Suprapubic skin (tissue), 4 donors: Measurements from ENCODE around the gene PAFAH2. TPM values are rescaled to one million over a fixed set of nuclear protein-coding genes. Genes with fewer than 3 reads are reported as not detected.
A peak's percentile ranks its signal among the peaks of the same experiment; 100 is the strongest.
"Not testable (repeated sequence)": the region's sequence is repeated elsewhere in the genome, so short reads cannot be mapped to it uniquely, and the experiment has no call there.

Experiments
- DNase-seq, 2 donors: peaks; one replicate each; pipeline ENCODE4 v3.0.0-alpha.2; 2019; ENCODE audit warnings: low spot score in 2 of 2
- H3K27ac ChIP-seq: fragments of 200-600 bp; sonication (generic); one replicate; pipeline ENCODE4 v1.5.1; 2019
- H3K27me3 ChIP-seq: fragments of 200-600 bp; sonication (generic); one replicate; pipeline ENCODE4 v1.5.1; 2019
- H3K36me3 ChIP-seq: fragments of 200-600 bp; sonication (generic); one replicate; pipeline ENCODE4 v1.5.1; 2019
- H3K4me1 ChIP-seq: fragments of 200-600 bp; sonication (generic); one replicate; pipeline ENCODE4 v1.5.1; 2019
- H3K4me3 ChIP-seq: fragments of 200-600 bp; sonication (generic); one replicate; pipeline ENCODE4 v1.5.1; 2019; ENCODE audit warnings: mild to moderate bottlenecking
- H3K9me3 ChIP-seq: fragments of 200-600 bp; sonication (generic); one replicate; pipeline ENCODE4 v1.5.1; 2019
- CTCF ChIP-seq, 2 donors: fragments of 200-600 bp in 1 of 2; fragments of 450-650 bp in 1 of 2; sonication (generic) in 1 of 2; IDR thresholded peaks; one replicate each; pipeline ENCODE4 v1.5.1; 2016 to 2019; ENCODE audit warnings: antibody characterized with exemption in 2 of 2, mild to moderate bottlenecking in 1 of 2, moderate library complexity in 1 of 2
- EP300 ChIP-seq: sonication (generic); formaldehyde crosslinking; IDR thresholded peaks from one replicate; pipeline ENCODE4 v1.6.1; 2017; ENCODE audit warnings: antibody characterized with exemption
- POLR2A ChIP-seq, 2 donors: fragments of 450-650 bp; IDR thresholded peaks; one replicate each; pipeline ENCODE4 v1.6.1; 2017; ENCODE audit warnings: antibody characterized with exemption in 2 of 2, mild to moderate bottlenecking in 2 of 2, moderate library complexity in 2 of 2
- POLR2AphosphoS5 ChIP-seq, 3 donors: sonication (generic); formaldehyde crosslinking; IDR thresholded peaks; one replicate each; pipeline ENCODE4 v1.6.1; 2017; ENCODE audit warnings: antibody characterized with exemption in 3 of 3
- WGBS: methylation state at CpG from one replicate; pipeline ENCODE4 v1.1.5; 2018; 5-methylcytosine and 5-hydroxymethylcytosine counted together
- total RNA-seq, 4 donors: library from RNA; depleted of rRNA; stranded (reverse); fragments of >200 nt; gene quantifications; one replicate each; pipeline ENCODE4 v1.1.0, GENCODE V29; 2016

The PAFAH2 gene
- total RNA-seq, 4 donors from 2014 or later, result 16.6 to 31.3 (median 20.0) TPM

DNA sequence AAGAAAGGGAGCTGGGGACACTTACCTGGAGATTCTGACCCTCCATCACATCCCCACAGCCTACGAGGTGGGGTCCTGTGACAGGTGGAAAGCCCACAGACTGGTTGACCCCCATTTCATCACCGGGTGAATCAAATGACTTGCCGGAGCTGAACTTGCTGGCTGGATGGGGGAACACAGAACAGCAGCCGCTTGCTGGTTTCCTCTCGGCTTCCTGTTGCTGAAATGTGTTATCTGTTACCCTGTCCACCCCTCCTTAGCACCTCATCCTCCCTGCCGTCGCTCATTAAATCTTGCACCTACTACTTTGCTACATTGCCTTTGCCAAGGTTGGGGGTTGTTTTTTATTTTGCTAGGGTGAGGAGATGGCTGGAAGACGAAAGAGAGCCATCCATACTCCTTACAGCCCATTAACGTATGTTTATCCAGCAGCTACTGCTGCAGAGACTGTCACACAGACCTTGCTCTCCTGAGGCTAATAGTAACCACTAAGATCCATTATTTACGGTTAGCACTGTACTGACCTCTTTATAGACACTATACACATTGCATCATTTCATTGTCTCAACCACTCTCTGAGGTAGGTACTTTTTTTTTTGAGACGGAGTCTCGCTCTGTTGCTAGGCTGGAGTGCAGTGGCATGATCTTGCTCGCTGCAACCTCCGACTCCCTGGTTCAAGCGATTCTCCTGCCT, 7.0 kb downstream of the PAFAH2 start:
- Histone ChIP-seq H3K4me1 (no peaks in the 10 kb centered on the region), H3K4me3 (peak overlapping the region; percentile 10), H3K9me3 (no peaks in the 10 kb centered on the region), H3K27me3 (no peaks in the 10 kb centered on the region), H3K27ac (no peak overlapping the region), H3K36me3 (peaks cover 15% of the 10 kb centered on the region)
- 73% methylated on average over 15 of the region's 15 CpGs for WGBS
- TF ChIP-seq EP300 (no peak), POLR2A (IDR thresholded peaks at IDR 0.05) (no peak)
- DNase-seq, result no peak

DNA sequence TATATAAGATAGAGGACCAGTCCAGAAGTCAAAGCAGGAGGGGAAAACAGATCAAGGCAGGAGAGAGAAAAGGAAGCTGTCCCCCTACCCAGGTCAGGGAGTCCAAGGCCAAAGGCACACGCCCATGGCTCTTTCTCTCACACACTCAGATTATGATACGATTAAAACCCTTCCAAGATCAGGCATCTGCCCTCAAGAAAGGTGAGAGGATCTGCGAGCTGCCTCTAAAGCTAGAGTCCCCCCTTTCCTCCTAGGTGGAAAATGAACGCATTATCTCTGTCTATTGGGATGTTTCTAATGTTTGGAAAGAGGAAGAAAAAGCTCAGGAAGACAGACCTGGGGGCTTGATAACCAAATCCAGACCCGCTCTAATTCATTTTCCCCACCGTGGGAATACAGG, 7.6 kb downstream of the PAFAH2 start:
- H3K27ac ChIP-seq, result no peak overlapping the region
- TF ChIP-seq EP300, result no peak
- TF ChIP-seq CTCF (IDR thresholded peaks at IDR 0.05), result no peak
- TF ChIP-seq POLR2A (IDR thresholded peaks at IDR 0.05), result no peak
- no peak for TF ChIP-seq POLR2AphosphoS5 (IDR thresholded peaks at IDR 0.05)
- H3K27me3 ChIP-seq, result no peaks in the 10 kb centered on the region
- peaks cover 21% of the 10 kb centered on the region for H3K36me3 ChIP-seq
- 86% methylated on average over 6 of the region's 6 CpGs for whole genome bisulfite sequencing
- no peaks in the 10 kb centered on the region for H3K4me1 ChIP-seq
- peak overlapping the region; percentile 10 for H3K4me3 ChIP-seq
- no peak for DNase-seq
- no peaks in the 10 kb centered on the region for H3K9me3 ChIP-seq

DNA sequence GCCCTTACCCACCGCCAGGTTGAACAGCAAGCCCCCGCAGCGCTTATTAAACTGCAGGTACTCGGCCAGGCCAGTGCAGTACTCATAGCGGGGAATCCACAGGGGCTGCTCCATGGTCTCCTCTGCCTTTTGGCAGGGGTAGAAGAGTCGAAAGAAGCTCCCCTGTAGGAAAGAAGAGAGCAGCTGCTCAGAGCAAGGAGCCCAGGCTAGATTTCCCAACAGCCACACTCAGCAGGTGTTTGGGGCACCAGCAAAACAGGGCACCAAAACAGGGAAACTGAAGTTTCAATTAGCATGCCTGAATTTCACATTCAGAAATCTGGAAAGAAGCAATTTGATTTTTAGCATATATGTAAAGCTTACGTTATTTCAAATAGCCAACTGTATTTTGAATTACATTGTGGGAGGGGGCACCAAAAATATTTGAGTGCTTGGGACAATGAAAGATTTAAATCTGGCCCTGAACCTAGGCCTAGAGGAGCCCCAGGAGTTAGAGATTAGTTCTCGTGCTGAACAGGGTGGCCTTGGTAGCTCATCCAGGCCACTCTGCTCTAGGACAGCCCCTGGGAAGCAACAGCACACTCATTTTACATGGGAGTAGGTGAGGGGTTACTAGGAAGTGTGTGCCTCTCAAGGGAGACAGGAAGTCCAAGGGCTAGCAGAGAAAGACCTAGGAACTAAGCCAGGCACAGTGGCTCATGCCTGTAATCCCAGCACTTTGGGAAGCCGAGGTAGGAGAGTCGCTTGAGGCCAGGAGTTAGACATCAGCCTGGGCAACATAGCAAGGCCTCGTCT, 8.2 kb downstream of the PAFAH2 start:
- H3K4me3 ChIP-seq, result no peak overlapping the region

DNA sequence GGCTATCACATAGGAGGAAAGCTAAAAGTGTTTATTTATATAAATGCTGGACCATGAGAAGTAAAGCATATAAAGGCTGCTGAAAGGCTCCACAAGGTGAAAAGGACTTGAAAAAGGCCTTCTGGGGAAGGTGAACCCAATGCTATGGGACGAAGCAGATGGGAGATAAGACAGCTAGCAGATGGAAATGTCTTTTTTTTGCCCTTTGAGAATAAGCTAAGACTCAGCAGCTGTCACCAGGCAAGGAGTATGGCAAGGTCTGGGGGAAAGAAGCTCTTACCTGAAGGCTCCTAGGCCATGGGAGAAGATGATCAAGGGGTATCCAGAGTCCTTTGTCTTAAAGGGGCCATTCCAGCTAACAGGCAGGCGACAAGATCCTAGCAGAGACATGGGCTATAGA, 9.9 kb downstream of the PAFAH2 start:
- 89% methylated on average over 2 of the region's 2 CpGs for WGBS
- Histone ChIP-seq H3K36me3 (peaks cover 36% of the 10 kb centered on the region), H3K27ac (no peak overlapping the region), H3K9me3 (no peaks in the 10 kb centered on the region), H3K4me3 (no peak overlapping the region), H3K4me1 (no peaks in the 10 kb centered on the region), H3K27me3 (no peaks in the 10 kb centered on the region)
- DNase-seq, result no peak
- TF ChIP-seq POLR2AphosphoS5 (IDR thresholded peaks at IDR 0.05), result no peak
- TF ChIP-seq EP300, result no peak
- TF ChIP-seq CTCF (IDR thresholded peaks at IDR 0.05), result no peak
- TF ChIP-seq POLR2A (IDR thresholded peaks at IDR 0.05), result no peak

More for the DNA sequence above, 8.2 kb downstream of the PAFAH2 start:
- DNase-seq, result no peak
- Histone ChIP-seq H3K9me3 (no peaks in the 10 kb centered on the region), H3K36me3 (peaks cover 23% of the 10 kb centered on the region), H3K4me1 (no peaks in the 10 kb centered on the region), H3K27ac (no peak overlapping the region), H3K27me3 (no peaks in the 10 kb centered on the region)
- TF ChIP-seq POLR2AphosphoS5 (IDR thresholded peaks at IDR 0.05) (no peak), EP300 (no peak), POLR2A (IDR thresholded peaks at IDR 0.05) (no peak), CTCF (IDR thresholded peaks at IDR 0.05) (no peak)
- WGBS, result 91% methylated on average over 11 of the region's 11 CpGs

DNA sequence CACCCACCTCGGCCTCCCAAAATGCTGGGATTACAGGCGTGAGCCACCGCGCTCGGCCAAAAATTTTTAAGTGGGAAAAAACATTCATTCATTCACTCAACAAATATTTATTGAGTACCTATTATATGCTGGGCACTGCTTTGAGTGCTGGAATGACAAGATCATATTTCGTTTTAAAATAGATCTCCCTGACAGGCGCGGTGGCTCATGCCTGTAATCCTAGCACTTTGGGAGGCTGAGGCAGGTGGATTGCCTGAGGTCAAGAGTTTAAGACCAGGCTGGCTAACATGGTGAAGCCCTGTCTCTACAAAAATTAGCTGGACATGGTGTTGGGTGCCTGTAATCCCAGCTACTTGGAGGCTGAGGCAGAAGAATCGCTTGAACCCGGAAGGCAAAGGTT, 11.1 kb downstream of the PAFAH2 start:
- H3K36me3 ChIP-seq, result peaks cover 48% of the 10 kb centered on the region
- whole genome bisulfite sequencing, result 97% methylated on average over 10 of the region's 10 CpGs
- not testable (repeated sequence) for DNase-seq, H3K27me3 ChIP-seq, H3K4me3 ChIP-seq, H3K9me3 ChIP-seq, H3K4me1 ChIP-seq, H3K27ac ChIP-seq

GRCh38 chr1:25985670-25986069, 12.2 kb downstream of the PAFAH2 start:
- Histone ChIP-seq H3K27me3 (no peaks in the 10 kb centered on the region), H3K9me3 (no peaks in the 10 kb centered on the region), H3K4me3 (no peak overlapping the region), H3K36me3 (peaks cover 59% of the 10 kb centered on the region), H3K4me1 (no peaks in the 10 kb centered on the region), H3K27ac (no peak overlapping the region)
- no peak for DNase-seq
- WGBS, result 98% methylated on average over 3 of the region's 3 CpGs
- TF ChIP-seq EP300, result no peak
- no peak for TF ChIP-seq POLR2AphosphoS5 (IDR thresholded peaks at IDR 0.05)
- TF ChIP-seq CTCF (IDR thresholded peaks at IDR 0.05), result no peak
- no peak for TF ChIP-seq POLR2A (IDR thresholded peaks at IDR 0.05)
